IPS DF 19.7 (cell line): Measurements from ENCODE around the gene SIGLEC14.
"Not testable (repeated sequence)": the region's sequence is repeated elsewhere in the genome, so short reads cannot be mapped to it uniquely, and the experiment has no call there.

ENCODE experiments used
- DNase-seq: peaks from one replicate; pipeline ENCODE4 v3.0.0-alpha.2; 2013; ENCODE audit warnings: low read depth, low spot score

SIGLEC14 gene

GRCh38 chr19:51646730-51647129 lies at the start of gene SIGLEC14:
SIGLEC14 (minus strand) TSS chr19:51646825; CDS start chr19:51646759, 66 bp downstream.
- not testable (repeated sequence) for DNase-seq

- DNase-seq = no peak
Observed at GRCh38 chr19:51695702-51696315, 49.2 kb upstream of the SIGLEC14 start.

- no peak for DNase-seq
Observed at GRCh38 chr19:51695088-51695487, 48.5 kb upstream of the SIGLEC14 start.

DNA sequence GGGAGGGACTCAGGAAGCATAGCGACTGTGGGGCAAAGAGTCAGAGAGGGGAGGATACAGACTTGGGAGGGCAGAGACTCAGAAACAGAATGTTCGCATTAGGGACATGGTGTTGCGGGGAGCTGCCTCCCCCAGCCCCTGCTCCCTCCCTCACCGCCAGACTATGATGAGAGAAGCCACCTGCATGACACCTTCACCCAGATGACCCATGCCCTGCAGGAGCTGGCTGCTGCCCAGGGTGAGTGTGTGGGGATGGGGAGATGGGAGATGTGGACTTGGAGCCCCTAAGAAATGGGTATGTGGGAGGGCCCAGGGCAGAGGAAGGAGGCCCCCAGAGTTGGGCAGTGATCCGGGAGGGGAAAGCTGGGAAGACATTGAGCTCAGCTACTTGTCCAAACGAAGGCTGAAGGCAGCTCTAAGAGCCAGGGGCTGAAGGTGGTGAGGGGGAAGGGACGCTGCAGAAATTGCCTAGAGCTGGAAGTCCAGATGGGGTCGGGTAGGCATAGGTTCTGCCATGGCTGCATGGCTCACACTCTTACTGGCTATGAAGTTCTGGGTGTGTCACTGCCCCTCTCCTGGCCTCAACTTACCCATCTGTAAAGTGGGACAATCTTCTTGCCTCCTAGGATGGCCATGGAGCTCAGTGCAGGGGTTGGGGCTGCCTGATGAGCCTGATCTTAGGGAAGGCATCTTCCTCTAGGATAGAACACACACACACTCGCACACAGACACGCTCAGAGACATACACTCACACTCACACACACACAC lies 47.9 kb upstream of the SIGLEC14 start:
- DNase-seq = no peak

- DNase-seq = no peak
Observed at GRCh38 chr19:51693819-51694218, 47.2 kb upstream of the SIGLEC14 start.

DNA sequence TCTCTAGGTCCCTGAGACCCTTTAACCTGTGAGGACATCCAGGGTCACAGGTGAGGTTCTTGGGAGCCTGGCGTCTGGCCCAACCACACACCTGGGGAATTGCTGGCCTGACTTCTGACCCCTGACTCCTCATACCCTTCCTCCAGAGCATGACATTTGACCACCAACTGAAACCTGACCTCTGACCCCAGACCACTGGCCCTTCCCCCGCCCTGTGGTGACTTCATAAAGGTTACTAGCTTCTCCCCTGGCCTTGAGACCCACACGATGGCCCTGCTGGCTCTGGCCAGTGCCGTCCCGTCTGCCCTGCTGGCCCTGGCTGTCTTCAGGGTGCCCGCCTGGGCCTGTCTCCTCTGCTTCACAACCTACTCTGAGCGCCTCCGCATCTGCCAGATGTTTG lies 46.6 kb upstream of the SIGLEC14 start, which contains the start of gene SPACA6:
Gene SPACA6, plus strand, starts transcription at position 71 of the 400 bp plus-strand sequence. Its CDS starts 197 bp downstream, at position 268.
- DNase-seq = no peak

- DNase-seq = no peak
Observed at GRCh38 chr19:51692468-51692867, 45.8 kb upstream of the SIGLEC14 start.

GRCh38 chr19:51691584-51692428 lies 45.2 kb upstream of the SIGLEC14 start:
- DNase-seq = no peak

DNA sequence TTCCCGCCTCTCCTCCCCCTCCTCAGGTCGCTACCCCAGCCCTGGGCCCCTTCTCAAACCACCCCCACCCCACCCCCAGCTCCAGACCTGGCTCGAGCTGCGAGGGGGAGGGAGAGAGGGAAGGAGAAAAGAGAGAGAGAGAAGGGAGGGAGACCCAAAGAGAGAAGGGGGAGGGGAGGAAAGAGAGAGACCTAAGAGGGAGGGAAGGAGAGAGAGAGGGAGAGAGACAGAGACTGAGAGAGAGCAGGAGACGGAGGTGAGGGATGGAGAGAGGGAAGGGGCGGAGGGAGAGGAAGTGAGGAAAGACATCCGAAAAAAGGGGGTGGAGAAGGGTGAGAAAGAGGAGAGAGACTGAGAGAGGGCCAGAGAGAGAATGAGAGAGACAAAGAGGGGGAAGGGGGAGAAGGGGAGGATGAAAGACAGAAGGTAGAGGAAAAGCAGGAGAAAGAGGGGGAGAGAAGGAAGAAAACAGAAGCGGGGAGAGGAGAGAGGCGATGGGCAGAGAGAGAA lies 44.5 kb upstream of the SIGLEC14 start:
- no peak for DNase-seq

GRCh38 chr19:51690454-51691073 lies 43.9 kb upstream of the SIGLEC14 start:
- no peak for DNase-seq

- DNase-seq = no peak
Observed at GRCh38 chr19:51689751-51690453, 43.3 kb upstream of the SIGLEC14 start.

GRCh38 chr19:51688671-51689571 lies 42.3 kb upstream of the SIGLEC14 start:
- DNase-seq = no peak

GRCh38 chr19:51687791-51688670 lies 41.4 kb upstream of the SIGLEC14 start:
- no peak for DNase-seq

- no peak for DNase-seq
Observed at GRCh38 chr19:51686171-51686570, 39.5 kb upstream of the SIGLEC14 start.

GRCh38 chr19:51681286-51681941 lies 34.8 kb upstream of the SIGLEC14 start:
- DNase-seq = no peak

- DNase-seq = no peak
Observed at GRCh38 chr19:51680474-51680873, 33.8 kb upstream of the SIGLEC14 start.

GRCh38 chr19:51676566-51677083 lies 30.0 kb upstream of the SIGLEC14 start:
- DNase-seq = no peak
